Measurements from ENCODE around the gene MYH9. TPM values are rescaled to one million over a fixed set of nuclear protein-coding genes. Genes with fewer than 3 reads are reported as not detected.
A peak's percentile ranks its signal among the peaks of the same experiment; 100 is the strongest.

The MYH9 gene
- total RNA-seq, 2 experiments from 2014 or later = 624 to 679 TPM

DNA sequence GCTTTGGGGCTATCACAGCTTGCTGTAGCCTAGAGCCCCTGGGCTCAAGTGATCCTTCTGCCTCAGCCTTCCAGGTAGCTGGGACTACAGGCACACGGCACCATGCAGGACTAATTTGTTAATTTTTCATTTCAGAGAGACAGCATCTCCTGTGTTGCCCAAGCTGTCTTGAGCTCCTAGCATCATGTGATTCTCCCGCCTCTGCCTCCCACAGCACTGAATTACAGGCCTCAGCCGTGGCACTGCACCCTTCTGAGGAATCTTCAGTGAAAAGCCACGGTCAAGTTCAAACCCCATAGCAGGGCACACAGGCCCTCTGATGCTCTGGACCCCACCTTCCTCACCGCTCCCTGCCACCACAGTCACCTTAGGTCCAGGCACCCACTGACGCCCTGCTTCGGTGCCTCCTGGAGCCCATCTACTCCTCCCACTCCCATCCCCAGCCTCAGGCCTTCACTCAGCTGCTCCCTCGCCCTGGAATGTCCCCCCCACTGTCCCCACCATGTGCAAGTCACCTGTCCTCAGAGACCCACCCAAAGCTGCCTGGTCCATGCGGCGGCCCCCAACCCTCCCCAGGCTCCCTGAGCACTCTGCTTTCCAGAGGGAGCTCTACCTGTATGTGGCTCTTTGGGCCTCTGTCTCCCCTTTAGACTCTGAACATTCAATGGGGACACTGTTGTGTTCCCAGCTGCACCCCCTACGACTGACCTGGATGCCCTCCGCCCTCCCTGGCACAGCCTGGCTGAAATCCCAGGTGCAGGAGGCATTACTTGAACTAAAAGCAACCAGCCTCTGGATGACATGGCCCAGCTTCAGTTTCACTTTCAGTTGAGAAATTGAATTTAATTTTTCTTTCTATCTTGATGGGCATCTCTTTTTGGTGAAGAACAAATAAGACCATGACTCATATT lies 150.1 kb downstream of the MYH9 start:
- peak; percentile 38 for DNase-seq
- peak overlapping the region; percentile 97 for H3K27ac Mint-ChIP-seq
- TF ChIP-seq, protein P1, sequence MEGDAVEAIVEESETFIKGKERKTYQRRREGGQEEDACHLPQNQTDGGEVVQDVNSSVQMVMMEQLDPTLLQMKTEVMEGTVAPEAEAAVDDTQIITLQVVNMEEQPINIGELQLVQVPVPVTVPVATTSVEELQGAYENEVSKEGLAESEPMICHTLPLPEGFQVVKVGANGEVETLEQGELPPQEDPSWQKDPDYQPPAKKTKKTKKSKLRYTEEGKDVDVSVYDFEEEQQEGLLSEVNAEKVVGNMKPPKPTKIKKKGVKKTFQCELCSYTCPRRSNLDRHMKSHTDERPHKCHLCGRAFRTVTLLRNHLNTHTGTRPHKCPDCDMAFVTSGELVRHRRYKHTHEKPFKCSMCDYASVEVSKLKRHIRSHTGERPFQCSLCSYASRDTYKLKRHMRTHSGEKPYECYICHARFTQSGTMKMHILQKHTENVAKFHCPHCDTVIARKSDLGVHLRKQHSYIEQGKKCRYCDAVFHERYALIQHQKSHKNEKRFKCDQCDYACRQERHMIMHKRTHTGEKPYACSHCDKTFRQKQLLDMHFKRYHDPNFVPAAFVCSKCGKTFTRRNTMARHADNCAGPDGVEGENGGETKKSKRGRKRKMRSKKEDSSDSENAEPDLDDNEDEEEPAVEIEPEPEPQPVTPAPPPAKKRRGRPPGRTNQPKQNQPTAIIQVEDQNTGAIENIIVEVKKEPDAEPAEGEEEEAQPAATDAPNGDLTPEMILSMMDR (IDR thresholded peaks at IDR 0.05) = no peak
- peaks cover 3% of the 10 kb centered on the region for H3K9me3 Mint-ChIP-seq
- intact Hi-C loops (cut with micrococcal nuclease) = no loop called here
- H3K36me3 Mint-ChIP-seq (ENCODE audit: low read depth) = peaks cover 60% of the 10 kb centered on the region
- ChIA-PET CTCF (interaction anchor here (0.7 to 5.0 kb wide), 16 partner anchors 12 to 249 kb away, joined by 3 to 35 read pairs (median 4); no protein-coding TSS in a partner anchor), POLR2A (interaction anchor here (0.9 to 4.1 kb wide), 11 partner anchors 10 to 589 kb away, joined by 3 to 24 read pairs (median 4); partner anchors contain the start of genes APOL1 and APOL6)
- H3K4me1 Mint-ChIP-seq (ENCODE audit: low read depth) = peaks cover 61% of the 10 kb centered on the region
- peak; percentile 24 for ATAC-seq
- no peaks in the 10 kb centered on the region for H3K27me3 Mint-ChIP-seq
- peak overlapping the region; percentile 98 for H3K4me3 Mint-ChIP-seq

DNA sequence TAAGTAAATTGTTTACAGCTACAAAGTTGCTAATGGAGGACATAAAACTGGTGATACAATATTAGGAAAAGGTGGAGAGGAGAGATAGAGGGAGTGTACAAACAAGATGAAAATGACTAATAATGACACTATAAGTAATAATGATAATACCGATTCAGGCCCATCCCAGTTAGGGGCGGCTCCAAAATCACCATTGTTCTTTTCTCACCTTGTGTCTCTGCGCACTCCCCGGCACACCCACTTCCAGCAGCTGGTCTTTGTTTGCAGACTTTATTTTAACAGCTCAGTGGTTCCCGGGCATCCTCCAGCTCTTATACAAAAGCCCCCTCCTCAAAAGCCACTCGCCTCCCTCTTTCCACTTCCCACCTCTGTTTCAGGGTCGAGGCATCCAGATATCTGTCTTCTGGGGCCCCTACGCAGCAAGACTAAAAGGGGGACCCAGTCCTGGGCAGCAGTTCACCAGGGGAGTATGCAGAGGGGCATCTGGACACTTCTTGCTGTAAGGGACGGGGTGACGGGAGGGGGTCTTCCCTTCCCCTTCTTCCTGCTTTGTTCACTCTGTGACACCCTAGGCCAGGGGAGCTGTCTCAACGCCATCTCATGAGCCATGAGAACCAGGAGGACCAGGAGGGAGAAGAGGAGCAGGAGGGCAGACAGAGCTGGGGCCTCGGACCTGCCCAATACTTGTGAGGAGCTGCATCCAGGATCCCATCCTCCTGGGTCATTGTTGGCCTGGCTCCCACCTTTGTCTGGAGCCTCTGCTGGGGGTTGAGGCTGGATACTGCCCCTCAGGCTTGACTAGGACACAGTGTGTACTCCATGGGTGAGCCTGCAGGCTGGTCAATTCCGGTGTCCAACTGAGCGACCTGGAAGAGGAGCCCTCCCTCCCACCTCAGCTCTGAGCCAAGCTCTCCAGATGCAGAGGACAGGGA lies 151.1 kb downstream of the MYH9 start:
- H3K27ac Mint-ChIP-seq = no peak overlapping the region
- H3K4me3 Mint-ChIP-seq = peak overlapping the region; percentile 98
- H3K27me3 Mint-ChIP-seq = no peaks in the 10 kb centered on the region
- DNase-seq (no peak), ATAC-seq (no peak)
- TF ChIP-seq, protein P1 (IDR thresholded peaks at IDR 0.05) = no peak
- peaks cover 61% of the 10 kb centered on the region for H3K4me1 Mint-ChIP-seq (ENCODE audit: low read depth)
- no peaks in the 10 kb centered on the region for H3K9me3 Mint-ChIP-seq
- H3K36me3 Mint-ChIP-seq (ENCODE audit: low read depth) = peaks cover 67% of the 10 kb centered on the region
- ChIA-PET CTCF (interaction anchor here (0.7 to 5.0 kb wide), 8 partner anchors 14 to 250 kb away, joined by 3 to 35 read pairs (median 4); no protein-coding TSS in a partner anchor), POLR2A (interaction anchor here (0.8 to 4.1 kb wide), 8 partner anchors 9 to 588 kb away, joined by 3 to 24 read pairs (median 4); partner anchors contain the start of genes APOL1 and APOL6)
- intact Hi-C loops (cut with micrococcal nuclease) = no loop called here

DNA sequence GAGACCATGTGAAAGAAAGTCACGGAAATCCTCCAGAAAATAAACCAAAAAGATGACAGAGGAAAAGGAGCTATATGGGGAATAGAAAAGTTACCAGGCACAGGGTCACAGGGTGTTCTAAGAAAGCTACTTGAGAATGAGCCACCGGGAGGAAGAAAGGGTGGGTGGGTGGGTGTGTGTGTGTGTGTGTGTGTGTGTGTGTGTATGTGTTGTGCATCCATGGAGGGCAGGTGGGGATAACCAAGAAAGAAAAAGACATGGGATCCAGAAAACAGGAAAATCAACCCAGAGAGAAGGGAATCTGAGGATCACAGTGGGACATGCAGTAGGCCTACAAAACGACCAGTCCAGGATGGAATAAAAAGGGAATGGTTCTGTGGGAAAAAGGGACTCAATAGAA lies 152.2 kb downstream of the MYH9 start:
- POLR2A ChIA-PET = interaction anchor here (1.2 kb wide), 1 partner anchor 41 kb away, joined by 4 read pairs; no protein-coding TSS in a partner anchor
- Mint-ChIP-seq H3K27ac (peak overlapping the region; percentile 19), H3K4me3 (peak overlapping the region; percentile 98), H3K9me3 (no peaks in the 10 kb centered on the region), H3K36me3 (ENCODE audit: low read depth) (peaks cover 76% of the 10 kb centered on the region), H3K27me3 (no peaks in the 10 kb centered on the region), H3K4me1 (ENCODE audit: low read depth) (peaks cover 61% of the 10 kb centered on the region)
- CTCF ChIA-PET = interaction anchor here (0.6 to 2.5 kb wide), 5 partner anchors 18 to 251 kb away, joined by 3 to 6 read pairs (median 3); no protein-coding TSS in a partner anchor
- intact Hi-C loops (cut with micrococcal nuclease) = no loop called here
- DNase-seq (no peak), ATAC-seq (no peak)
- TF ChIP-seq, protein P1 (IDR thresholded peaks at IDR 0.05) = no peak

DNA sequence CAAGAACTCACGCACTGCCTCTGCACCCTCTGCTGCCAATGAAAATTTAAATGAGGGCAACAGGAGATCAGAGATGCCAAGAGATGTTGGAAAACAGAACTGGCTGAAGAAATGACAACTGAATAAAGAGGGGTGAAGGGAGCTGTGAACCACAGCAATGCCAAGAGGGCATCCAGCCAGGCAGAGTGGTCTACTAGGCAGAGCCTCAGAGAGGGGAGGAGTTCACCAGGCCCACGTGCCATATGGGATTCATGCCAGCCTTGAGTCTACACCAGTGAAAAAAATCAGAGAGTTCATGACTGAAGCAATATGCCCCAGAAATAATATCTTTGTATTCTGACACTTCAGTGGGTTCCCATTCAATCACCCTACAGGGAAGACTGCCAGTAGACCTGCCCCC lies 152.8 kb downstream of the MYH9 start:
- ChIA-PET CTCF (interaction anchor here (0.6 to 1.2 kb wide), 2 partner anchors 19 to 80 kb away, joined by 3 read pairs; no protein-coding TSS in a partner anchor), POLR2A (interaction anchor here (1.2 kb wide), 1 partner anchor 42 kb away, joined by 4 read pairs; no protein-coding TSS in a partner anchor)
- ATAC-seq (no peak), DNase-seq (no peak)
- intact Hi-C loops (cut with micrococcal nuclease) = no loop called here
- peaks cover 79% of the 10 kb centered on the region for H3K36me3 Mint-ChIP-seq (ENCODE audit: low read depth)
- H3K27ac Mint-ChIP-seq = peak overlapping the region; percentile 81
- H3K9me3 Mint-ChIP-seq = no peaks in the 10 kb centered on the region
- TF ChIP-seq, protein P1 (IDR thresholded peaks at IDR 0.05) = no peak
- H3K4me1 Mint-ChIP-seq (ENCODE audit: low read depth) = peaks cover 57% of the 10 kb centered on the region
- H3K4me3 Mint-ChIP-seq = peak overlapping the region; percentile 98
- no peaks in the 10 kb centered on the region for H3K27me3 Mint-ChIP-seq
